Lung (tissue), 12 donors: Measurements from ENCODE around the gene MRGPRF. TPM values are rescaled to one million over a fixed set of nuclear protein-coding genes. Genes with fewer than 3 reads are reported as not detected.

Experiments used
- ATAC-seq: fragments of 200-7000 bp; cut with Tn5 transposase; one replicate; pipeline ENCODE4 v1.9.1; 2020; ENCODE audit warnings: moderate number of reproducible peaks; ENCODE audit not compliant: insufficient read depth, low FRiP score
- DNase-seq, 3 donors: peaks; one replicate each; pipeline ENCODE4 v3.0.0-alpha.2; 2013 to 2017
- H3K27ac ChIP-seq, 2 donors: one replicate each; pipeline ENCODE4 v1.5.1; 2013; ENCODE audit warnings: mild to moderate bottlenecking in 2 of 2, moderate library complexity in 2 of 2, control low read depth in 1 of 2, inconsistent platforms in 1 of 2, low read depth in 1 of 2, low read length in 1 of 2
- H3K27me3 ChIP-seq, 3 donors: one replicate each; pipeline ENCODE4 v1.5.1; 2013; ENCODE audit warnings: low read length in 2 of 3; ENCODE audit not compliant: control insufficient read depth in 3 of 3, insufficient read depth in 3 of 3
- H3K36me3 ChIP-seq, 4 donors: one replicate each; pipeline ENCODE4 v1.5.1; 2013; ENCODE audit warnings: low read length in 4 of 4, mild to moderate bottlenecking in 1 of 4, moderate library complexity in 1 of 4; ENCODE audit not compliant: control insufficient read depth in 4 of 4, insufficient read depth in 4 of 4
- H3K4me1 ChIP-seq, 5 donors: one replicate each; pipeline ENCODE4 v1.5.1; 2013; ENCODE audit warnings: low read length in 5 of 5, mild to moderate bottlenecking in 2 of 5, moderate library complexity in 1 of 5; ENCODE audit not compliant: control insufficient read depth in 5 of 5, insufficient read depth in 5 of 5
- H3K4me3 ChIP-seq: one replicate; pipeline ENCODE4 v1.5.1; 2013; ENCODE audit warnings: mild to moderate bottlenecking, control low read depth, moderate library complexity
- H3K9ac ChIP-seq, 2 donors: one replicate each; pipeline ENCODE4 v1.5.1; 2013; ENCODE audit warnings: low read length in 2 of 2, control low read depth in 1 of 2; ENCODE audit not compliant: insufficient read depth in 1 of 2
- H3K9me3 ChIP-seq, 4 donors: one replicate each; pipeline ENCODE4 v1.5.1; 2013; ENCODE audit warnings: low read length in 3 of 4, mild to moderate bottlenecking in 1 of 4, moderate library complexity in 1 of 4; ENCODE audit not compliant: control insufficient read depth in 4 of 4, insufficient read depth in 3 of 4
- CTCF ChIP-seq: IDR thresholded peaks from 2 replicates; pipeline ENCODE4 v1.5.1; 2012; ENCODE audit warnings: mild to moderate bottlenecking; ENCODE audit errors: control extremely low read depth, extremely low read depth
- WGBS, 2 donors: extraction: QIAGEN DNeasy Blood & Tissue Kit; methylation state at CpG; one replicate each; pipeline ENCODE4 v1.1.7; 2013; 5-methylcytosine and 5-hydroxymethylcytosine counted together
- polyA plus RNA-seq, 2 donors: library from polyadenylated mRNA; stranded (reverse); fragments of 200-250 nt; gene quantifications; one replicate each; pipeline ENCODE4 v1.2.1, GENCODE V29; 2013
- total RNA-seq, 2 donors: library from RNA; depleted of rRNA in 1 of 2; stranded (reverse); fragments of >200 nt in 1 of 2; gene quantifications; one replicate each; pipeline ENCODE4 v1.2.1, GENCODE V29; 2014 to 2021
- donor health status: control.
- donor health status: control.
- donor health status: Bipolar disorder and iron deficiency.
- donor health status: healthy.
- donor health status: DM: yes; HTN: yes; CAD: no.

MRGPRF gene
- total and polyA plus RNA-seq, 4 donors, result 9.2 to 16.8 (median 12.2) TPM

GRCh38 chr11:69058511-69059270 is 45.6 kb upstream of the MRGPRF start:
- Histone ChIP-seq H3K9ac (no peak overlapping the region), H3K4me1 (no peaks in the 10 kb centered on the region), H3K4me3 (no peak overlapping the region), H3K36me3 (peaks cover 0 to 48% (median 5%) of the 10 kb centered on the region in 4 donors), H3K9me3 (no peaks in the 10 kb centered on the region), H3K27me3 (no peaks in the 10 kb centered on the region), H3K27ac (no peak overlapping the region)
- 73 to 88% methylated on average over 21 to 23 of the region's 23 CpGs for WGBS, 2 donors
- no peak for DNase-seq
- ATAC-seq, result no peak
- no peak for TF ChIP-seq CTCF

- no peaks in the 10 kb centered on the region for H3K4me1 ChIP-seq
- DNase-seq (no peak), ATAC-seq (no peak)
- H3K9ac ChIP-seq, result no peak overlapping the region
- H3K4me3 ChIP-seq, result no peak overlapping the region
- H3K27me3 ChIP-seq, result no peaks in the 10 kb centered on the region
- WGBS, 2 donors, result 89 to 90% methylated on average over 14 of the region's 14 CpGs
- no peaks in the 10 kb centered on the region for H3K9me3 ChIP-seq
- TF ChIP-seq CTCF, result no peak
- H3K27ac ChIP-seq, result no peak overlapping the region
- peaks cover 0 to 39% (median 3%) of the 10 kb centered on the region in 4 donors for H3K36me3 ChIP-seq
These were observed 44.8 kb upstream of the MRGPRF start for GRCh38 chr11:69057801-69058200.

- peaks cover 0 to 36% (median 3%) of the 10 kb centered on the region in 4 donors for H3K36me3 ChIP-seq
- DNase-seq, result no peak
- H3K4me1 ChIP-seq, result no peaks in the 10 kb centered on the region
- no peak overlapping the region for H3K27ac ChIP-seq
- H3K9ac ChIP-seq, result no peak overlapping the region
- H3K27me3 ChIP-seq, result no peaks in the 10 kb centered on the region
- ATAC-seq, result no peak
- WGBS, 2 donors, result 95 to 97% methylated on average over 15 of the region's 15 CpGs
- H3K9me3 ChIP-seq, result no peaks in the 10 kb centered on the region
- H3K4me3 ChIP-seq, result no peak overlapping the region
- TF ChIP-seq CTCF, result no peak
These were observed 44.2 kb upstream of the MRGPRF start for GRCh38 chr11:69057236-69057635.
